ENCODE results near the gene NTM. TPM values are rescaled to one million over a fixed set of nuclear protein-coding genes. Genes with fewer than 3 reads are reported as not detected.

The NTM gene
- total RNA-seq, 1 experiment from 2014 or later = 16.4 TPM

DNA sequence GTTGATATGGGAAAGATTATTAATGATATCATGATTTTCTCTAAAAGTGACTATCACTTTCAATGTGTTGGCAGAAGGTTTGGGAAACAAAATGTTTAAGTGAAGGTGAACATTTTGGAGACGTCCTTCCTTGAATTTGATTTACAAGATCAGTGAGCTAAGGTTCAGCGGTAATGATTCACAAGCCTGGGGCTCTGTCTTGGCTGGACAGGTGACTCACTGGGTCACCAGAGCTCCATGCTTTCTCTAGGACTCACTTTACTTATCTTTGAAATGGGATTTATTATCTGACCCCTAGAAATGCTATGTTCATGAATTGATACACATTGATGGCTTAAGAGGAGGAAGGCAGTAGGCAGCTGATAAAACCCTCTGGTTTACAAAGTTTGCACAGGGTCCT, 437.5 kb downstream of the NTM start (continued):
- no peak for TF ChIP-seq KAT7 (CRISPR knock-in tag; IDR thresholded peaks at IDR 0.05; ENCODE audit: borderline replicate concordance)
- TF ChIP-seq GTF2I (CRISPR knock-in tag; conservative IDR thresholded peaks at IDR 0.05) = no peak
- TF ChIP-seq MXD4 (CRISPR knock-in tag; IDR thresholded peaks at IDR 0.05; ENCODE audit: borderline replicate concordance) = no peak

DNA sequence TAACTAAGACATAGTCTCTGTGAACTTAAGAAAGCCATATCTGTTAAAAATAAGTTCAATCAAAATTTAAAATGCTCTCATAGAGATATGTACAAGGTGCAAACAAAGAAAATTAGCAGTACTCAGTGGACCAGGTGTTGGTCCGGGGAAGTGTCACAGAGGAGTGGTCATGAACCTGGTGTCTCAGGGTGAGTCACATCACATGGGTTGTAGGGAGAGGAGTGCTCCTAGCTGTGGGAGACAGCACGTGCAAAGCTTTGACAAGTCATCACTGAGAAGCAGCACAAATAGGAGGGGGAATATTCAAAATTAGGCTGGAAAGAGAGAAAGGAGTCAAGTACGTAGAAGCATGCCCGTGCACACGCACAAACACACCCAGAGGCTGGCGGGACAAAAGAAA, 438.1 kb downstream of the NTM start:
- ChIA-PET POLR2A (no interaction called here), CTCF (interaction anchor here (0.9 to 2.5 kb wide), 5 partner anchors 37 to 117 kb away, joined by 3 to 7 read pairs (median 3); no protein-coding TSS in a partner anchor)
- Mint-ChIP-seq H3K9me3 (no peaks in the 10 kb centered on the region), H3K4me1 (peaks cover 10% of the 10 kb centered on the region), H3K4me3 (no peak overlapping the region), H3K36me3 (no peaks in the 10 kb centered on the region), H3K27me3 (ENCODE audit: low read depth) (peaks cover 3% of the 10 kb centered on the region; the same call in 1 of the 2 replicates), H3K27ac (no peak overlapping the region)
- DNase-seq (ENCODE audit: low spot score) = no peak
- TF ChIP-seq FOXJ3 (CRISPR knock-in tag; IDR thresholded peaks at IDR 0.05; ENCODE audit: borderline replicate concordance) = no peak
- TF ChIP-seq, protein P1, sequence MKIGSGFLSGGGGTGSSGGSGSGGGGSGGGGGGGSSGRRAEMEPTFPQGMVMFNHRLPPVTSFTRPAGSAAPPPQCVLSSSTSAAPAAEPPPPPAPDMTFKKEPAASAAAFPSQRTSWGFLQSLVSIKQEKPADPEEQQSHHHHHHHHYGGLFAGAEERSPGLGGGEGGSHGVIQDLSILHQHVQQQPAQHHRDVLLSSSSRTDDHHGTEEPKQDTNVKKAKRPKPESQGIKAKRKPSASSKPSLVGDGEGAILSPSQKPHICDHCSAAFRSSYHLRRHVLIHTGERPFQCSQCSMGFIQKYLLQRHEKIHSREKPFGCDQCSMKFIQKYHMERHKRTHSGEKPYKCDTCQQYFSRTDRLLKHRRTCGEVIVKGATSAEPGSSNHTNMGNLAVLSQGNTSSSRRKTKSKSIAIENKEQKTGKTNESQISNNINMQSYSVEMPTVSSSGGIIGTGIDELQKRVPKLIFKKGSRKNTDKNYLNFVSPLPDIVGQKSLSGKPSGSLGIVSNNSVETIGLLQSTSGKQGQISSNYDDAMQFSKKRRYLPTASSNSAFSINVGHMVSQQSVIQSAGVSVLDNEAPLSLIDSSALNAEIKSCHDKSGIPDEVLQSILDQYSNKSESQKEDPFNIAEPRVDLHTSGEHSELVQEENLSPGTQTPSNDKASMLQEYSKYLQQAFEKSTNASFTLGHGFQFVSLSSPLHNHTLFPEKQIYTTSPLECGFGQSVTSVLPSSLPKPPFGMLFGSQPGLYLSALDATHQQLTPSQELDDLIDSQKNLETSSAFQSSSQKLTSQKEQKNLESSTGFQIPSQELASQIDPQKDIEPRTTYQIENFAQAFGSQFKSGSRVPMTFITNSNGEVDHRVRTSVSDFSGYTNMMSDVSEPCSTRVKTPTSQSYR (CRISPR knock-in tag; IDR thresholded peaks at IDR 0.05) = no peak
- TF ChIP-seq ZNF416 (CRISPR knock-in tag; IDR thresholded peaks at IDR 0.05) = no peak
- TF ChIP-seq NFATC4 (CRISPR knock-in tag; IDR thresholded peaks at IDR 0.05) = no peak
- TF ChIP-seq ZNF138 (CRISPR knock-in tag; conservative IDR thresholded peaks at IDR 0.05) = no peak
- TF ChIP-seq ZBTB21 (CRISPR knock-in tag; IDR thresholded peaks at IDR 0.05; ENCODE audit: borderline replicate concordance) = no peak
- TF ChIP-seq JUN (CRISPR knock-in tag; IDR thresholded peaks at IDR 0.05) = no peak
- TF ChIP-seq, protein P2, sequence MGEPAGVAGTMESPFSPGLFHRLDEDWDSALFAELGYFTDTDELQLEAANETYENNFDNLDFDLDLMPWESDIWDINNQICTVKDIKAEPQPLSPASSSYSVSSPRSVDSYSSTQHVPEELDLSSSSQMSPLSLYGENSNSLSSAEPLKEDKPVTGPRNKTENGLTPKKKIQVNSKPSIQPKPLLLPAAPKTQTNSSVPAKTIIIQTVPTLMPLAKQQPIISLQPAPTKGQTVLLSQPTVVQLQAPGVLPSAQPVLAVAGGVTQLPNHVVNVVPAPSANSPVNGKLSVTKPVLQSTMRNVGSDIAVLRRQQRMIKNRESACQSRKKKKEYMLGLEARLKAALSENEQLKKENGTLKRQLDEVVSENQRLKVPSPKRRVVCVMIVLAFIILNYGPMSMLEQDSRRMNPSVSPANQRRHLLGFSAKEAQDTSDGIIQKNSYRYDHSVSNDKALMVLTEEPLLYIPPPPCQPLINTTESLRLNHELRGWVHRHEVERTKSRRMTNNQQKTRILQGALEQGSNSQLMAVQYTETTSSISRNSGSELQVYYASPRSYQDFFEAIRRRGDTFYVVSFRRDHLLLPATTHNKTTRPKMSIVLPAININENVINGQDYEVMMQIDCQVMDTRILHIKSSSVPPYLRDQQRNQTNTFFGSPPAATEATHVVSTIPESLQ (CRISPR knock-in tag; IDR thresholded peaks at IDR 0.05) = no peak
- TF ChIP-seq, protein P3, sequence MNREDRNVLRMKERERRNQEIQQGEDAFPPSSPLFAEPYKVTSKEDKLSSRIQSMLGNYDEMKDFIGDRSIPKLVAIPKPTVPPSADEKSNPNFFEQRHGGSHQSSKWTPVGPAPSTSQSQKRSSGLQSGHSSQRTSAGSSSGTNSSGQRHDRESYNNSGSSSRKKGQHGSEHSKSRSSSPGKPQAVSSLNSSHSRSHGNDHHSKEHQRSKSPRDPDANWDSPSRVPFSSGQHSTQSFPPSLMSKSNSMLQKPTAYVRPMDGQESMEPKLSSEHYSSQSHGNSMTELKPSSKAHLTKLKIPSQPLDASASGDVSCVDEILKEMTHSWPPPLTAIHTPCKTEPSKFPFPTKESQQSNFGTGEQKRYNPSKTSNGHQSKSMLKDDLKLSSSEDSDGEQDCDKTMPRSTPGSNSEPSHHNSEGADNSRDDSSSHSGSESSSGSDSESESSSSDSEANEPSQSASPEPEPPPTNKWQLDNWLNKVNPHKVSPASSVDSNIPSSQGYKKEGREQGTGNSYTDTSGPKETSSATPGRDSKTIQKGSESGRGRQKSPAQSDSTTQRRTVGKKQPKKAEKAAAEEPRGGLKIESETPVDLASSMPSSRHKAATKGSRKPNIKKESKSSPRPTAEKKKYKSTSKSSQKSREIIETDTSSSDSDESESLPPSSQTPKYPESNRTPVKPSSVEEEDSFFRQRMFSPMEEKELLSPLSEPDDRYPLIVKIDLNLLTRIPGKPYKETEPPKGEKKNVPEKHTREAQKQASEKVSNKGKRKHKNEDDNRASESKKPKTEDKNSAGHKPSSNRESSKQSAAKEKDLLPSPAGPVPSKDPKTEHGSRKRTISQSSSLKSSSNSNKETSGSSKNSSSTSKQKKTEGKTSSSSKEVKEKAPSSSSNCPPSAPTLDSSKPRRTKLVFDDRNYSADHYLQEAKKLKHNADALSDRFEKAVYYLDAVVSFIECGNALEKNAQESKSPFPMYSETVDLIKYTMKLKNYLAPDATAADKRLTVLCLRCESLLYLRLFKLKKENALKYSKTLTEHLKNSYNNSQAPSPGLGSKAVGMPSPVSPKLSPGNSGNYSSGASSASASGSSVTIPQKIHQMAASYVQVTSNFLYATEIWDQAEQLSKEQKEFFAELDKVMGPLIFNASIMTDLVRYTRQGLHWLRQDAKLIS (CRISPR knock-in tag; IDR thresholded peaks at IDR 0.05; ENCODE audit: borderline replicate concordance) = no peak
- TF ChIP-seq, protein P4, sequence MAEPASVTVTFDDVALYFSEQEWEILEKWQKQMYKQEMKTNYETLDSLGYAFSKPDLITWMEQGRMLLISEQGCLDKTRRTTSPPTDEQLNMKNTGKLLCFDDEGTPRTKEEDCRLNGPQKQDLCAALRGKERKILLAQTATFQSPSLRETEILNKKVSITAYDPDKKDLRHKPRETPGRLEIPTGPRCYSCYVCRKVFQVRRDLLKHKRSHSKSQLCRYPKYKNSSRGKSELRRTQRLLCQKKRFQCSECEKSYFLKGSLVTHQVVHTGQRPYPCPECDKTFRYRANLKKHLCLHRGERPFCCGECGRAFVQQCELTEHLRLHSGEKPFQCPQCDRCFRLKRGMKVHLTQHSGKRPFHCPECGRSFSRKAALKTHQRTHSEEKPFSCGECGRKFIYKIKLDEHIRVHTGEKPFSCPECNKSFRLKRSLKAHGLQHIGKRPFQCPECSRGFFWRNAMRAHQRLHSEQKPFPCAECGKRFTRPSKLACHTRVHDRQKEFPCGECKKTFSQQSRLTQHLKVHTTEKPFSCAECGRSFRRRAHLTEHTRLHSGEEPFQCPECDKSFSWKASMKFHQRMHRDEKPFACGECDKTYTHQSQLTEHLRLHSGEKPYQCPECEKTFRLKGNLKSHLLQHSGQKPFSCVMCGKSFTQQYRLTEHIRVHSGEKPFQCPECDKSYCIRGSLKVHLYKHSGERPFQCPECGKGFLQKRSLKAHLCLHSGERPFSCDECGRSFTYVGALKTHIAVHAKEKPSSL (CRISPR knock-in tag; conservative IDR thresholded peaks at IDR 0.05) = no peak
- TF ChIP-seq NR3C1 (CRISPR knock-in tag; conservative IDR thresholded peaks at IDR 0.05; ENCODE audit: low read depth) = no peak
- TF ChIP-seq, protein P5, sequence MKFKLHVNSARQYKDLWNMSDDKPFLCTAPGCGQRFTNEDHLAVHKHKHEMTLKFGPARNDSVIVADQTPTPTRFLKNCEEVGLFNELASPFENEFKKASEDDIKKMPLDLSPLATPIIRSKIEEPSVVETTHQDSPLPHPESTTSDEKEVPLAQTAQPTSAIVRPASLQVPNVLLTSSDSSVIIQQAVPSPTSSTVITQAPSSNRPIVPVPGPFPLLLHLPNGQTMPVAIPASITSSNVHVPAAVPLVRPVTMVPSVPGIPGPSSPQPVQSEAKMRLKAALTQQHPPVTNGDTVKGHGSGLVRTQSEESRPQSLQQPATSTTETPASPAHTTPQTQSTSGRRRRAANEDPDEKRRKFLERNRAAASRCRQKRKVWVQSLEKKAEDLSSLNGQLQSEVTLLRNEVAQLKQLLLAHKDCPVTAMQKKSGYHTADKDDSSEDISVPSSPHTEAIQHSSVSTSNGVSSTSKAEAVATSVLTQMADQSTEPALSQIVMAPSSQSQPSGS (CRISPR knock-in tag; IDR thresholded peaks at IDR 0.05; ENCODE audit: borderline replicate concordance, low read depth) = no peak
- no peak for ATAC-seq
